Ishikawa (cell line): ENCODE measurements around the gene MSX2.

Experiments used
- CEBPB ChIP-seq: IDR thresholded peaks from 2 replicates; pipeline ENCODE4 v1.6.1; 2012
- CREB1 ChIP-seq: IDR thresholded peaks from 2 replicates; pipeline ENCODE4 v1.6.1; 2012; ENCODE audit warnings: low read depth
- EGR1 ChIP-seq: IDR thresholded peaks from 2 replicates; pipeline ENCODE4 v1.6.1; 2012
- EP300 ChIP-seq: IDR thresholded peaks from 2 replicates; pipeline ENCODE4 v1.6.1; 2012; ENCODE audit warnings: borderline replicate concordance
- FOXM1 ChIP-seq: IDR thresholded peaks from 2 replicates; pipeline ENCODE4 v1.6.1; 2012; ENCODE audit warnings: low read depth, borderline replicate concordance
- MAX ChIP-seq: IDR thresholded peaks from 2 replicates; pipeline ENCODE4 v1.6.1; 2012
- NFIC ChIP-seq: IDR thresholded peaks from 2 replicates; pipeline ENCODE4 v1.6.1; 2012
- RAD21 ChIP-seq: IDR thresholded peaks from 2 replicates; pipeline ENCODE4 v1.6.1; 2012; ENCODE audit warnings: low read depth
- REST ChIP-seq: IDR thresholded peaks from 2 replicates; pipeline ENCODE4 v1.6.1; 2012; ENCODE audit warnings: low read depth, mild to moderate bottlenecking
- TAF1 ChIP-seq: IDR thresholded peaks from 2 replicates; pipeline ENCODE4 v1.6.1; 2012; ENCODE audit warnings: low read depth, mild to moderate bottlenecking
- TCF12 ChIP-seq: IDR thresholded peaks from 2 replicates; pipeline ENCODE4 v1.6.1; 2012; ENCODE audit warnings: low read depth
- TEAD4 ChIP-seq: IDR thresholded peaks from 2 replicates; pipeline ENCODE4 v1.6.1; 2012
- USF1 ChIP-seq: IDR thresholded peaks from 2 replicates; pipeline ENCODE4 v1.6.1; 2012
- YY1 ChIP-seq: IDR thresholded peaks from 2 replicates; pipeline ENCODE4 v1.6.1; 2012; ENCODE audit warnings: low read depth
- ZBTB7A ChIP-seq: IDR thresholded peaks from 2 replicates; pipeline ENCODE4 v1.6.1; 2012; ENCODE audit warnings: low read depth

Gene MSX2

GRCh38 chr5:174724484-174725260, at the start of gene MSX2:
Gene MSX2, plus strand, starts transcription at chr5:174724582. Its CDS starts 78 bp downstream, at chr5:174724660.
- TF ChIP-seq EP300, result no peak
- no peak for TF ChIP-seq CREB1
- TF ChIP-seq USF1, result no peak
- TF ChIP-seq TEAD4, result no peak
- no peak for TF ChIP-seq FOXM1
- no peak for TF ChIP-seq TAF1

- TF ChIP-seq MAX (no peak), RAD21 (no peak), CREB1 (no peak), TAF1 (no peak), TEAD4 (no peak), REST (no peak), ZBTB7A (no peak), NFIC (no peak), EP300 (no peak), TCF12 (no peak), USF1 (no peak), CEBPB (no peak), YY1 (no peak), FOXM1 (no peak), EGR1 (no peak)
These were observed 49.3 kb upstream of the MSX2 start for GRCh38 chr5:174675110-174675509.

- TF ChIP-seq USF1 (no peak), REST (no peak), TCF12 (no peak), ZBTB7A (no peak), NFIC (no peak), TEAD4 (no peak), MAX (no peak), CREB1 (no peak), TAF1 (no peak), CEBPB (no peak), EP300 (no peak), FOXM1 (no peak), YY1 (no peak), RAD21 (no peak), EGR1 (no peak)
These were observed 48.5 kb upstream of the MSX2 start for GRCh38 chr5:174675916-174676315.

- TF ChIP-seq NFIC, result no peak
- TF ChIP-seq CREB1, result no peak
These were observed 46.3 kb upstream of the MSX2 start for GRCh38 chr5:174678107-174678506.

GRCh38 chr5:174680901-174681565, 43.3 kb upstream of the MSX2 start:
- TF ChIP-seq ZBTB7A (no peak), NFIC (no peak), RAD21 (no peak), TAF1 (no peak), TCF12 (no peak), EGR1 (no peak), TEAD4 (no peak), CREB1 (no peak), CEBPB (no peak), EP300 (no peak), USF1 (no peak), FOXM1 (no peak), YY1 (no peak), MAX (no peak), REST (no peak)
